HepG2 (cell line): Measurements from ENCODE around the gene DOK4. TPM values are rescaled to one million over a fixed set of nuclear protein-coding genes. Genes with fewer than 3 reads are reported as not detected.

Experiments
- DPF2 ChIP-seq: sonication (generic); formaldehyde crosslinking; IDR thresholded peaks from 2 replicates; pipeline ENCODE4 v1.4.0; 2020; ENCODE audit warnings: mild to moderate bottlenecking, low read depth, missing genetic modification reagents, borderline replicate concordance
- FOXA3 ChIP-seq: IDR thresholded peaks from 2 replicates; pipeline ENCODE4 v1.6.1; 2016; ENCODE audit warnings: missing genetic modification reagents, missing compliant biosample characterization
- FOXM1 ChIP-seq: sonication (generic); formaldehyde crosslinking; IDR thresholded peaks from 2 replicates; pipeline ENCODE4 v1.5.0; 2020; ENCODE audit warnings: missing genetic modification reagents
- FOXP4 ChIP-seq: sonication (generic); formaldehyde crosslinking; IDR thresholded peaks from 2 replicates; pipeline ENCODE4 v1.4.0; 2020; ENCODE audit warnings: missing genetic modification reagents
- GMEB1 ChIP-seq: sonication (generic); formaldehyde crosslinking; IDR thresholded peaks from 2 replicates; pipeline ENCODE4 v1.5.1; 2020; ENCODE audit warnings: missing genetic modification reagents, mild to moderate bottlenecking, borderline replicate concordance
- HNRNPLL ChIP-seq: fragments of 200-400 bp; formaldehyde crosslinking; IDR thresholded peaks from 2 replicates; pipeline ENCODE4 v1.6.1; 2017; ENCODE audit warnings: mild to moderate bottlenecking, low read depth, low read length; ENCODE audit not compliant: poor library complexity, severe bottlenecking
- HOXA7 ChIP-seq: sonication (generic); formaldehyde crosslinking; IDR thresholded peaks from 2 replicates; pipeline ENCODE4 v1.8.1; 2022; ENCODE audit warnings: mild to moderate bottlenecking, missing genetic modification reagents, moderate library complexity
- KDM6A ChIP-seq: IDR thresholded peaks from 2 replicates; pipeline ENCODE4 v1.6.1; 2016; ENCODE audit warnings: low read depth
- RARG ChIP-seq: sonication (generic); formaldehyde crosslinking; IDR thresholded peaks from 2 replicates; pipeline ENCODE4 v1.4.0; 2020; ENCODE audit warnings: low read depth, mild to moderate bottlenecking, missing genetic modification reagents
- RBM22 ChIP-seq: fragments of 200-400 bp; formaldehyde crosslinking; optimal IDR thresholded peaks from 2 replicates; pipeline ENCODE3; 2017; ENCODE audit warnings: mild to moderate bottlenecking, low read length, moderate library complexity
- SRSF1 ChIP-seq: fragments of 200-400 bp; formaldehyde crosslinking; optimal IDR thresholded peaks from 2 replicates; pipeline ENCODE3; 2017; ENCODE audit warnings: mild to moderate bottlenecking, low read depth, low read length, moderate library complexity
- THYN1 ChIP-seq: sonication (generic); formaldehyde crosslinking; IDR thresholded peaks from 2 replicates; pipeline ENCODE4 v1.8.1; 2023; ENCODE audit warnings: low read depth, mild to moderate bottlenecking, moderate library complexity, missing genetic modification reagents, borderline replicate concordance
- USF2 ChIP-seq, 2 experiments: sonication (generic) in 1 of 2; formaldehyde crosslinking in 1 of 2; IDR thresholded peaks; 2 replicates each; pipeline versions ENCODE4 v1.5.1 to v1.6.1; 2011 to 2020; ENCODE audit warnings: borderline replicate concordance in 1 of 2, low read depth in 1 of 2, low read length in 1 of 2, mild to moderate bottlenecking in 1 of 2, missing genetic modification reagents in 1 of 2, moderate library complexity in 1 of 2
- ZHX2 ChIP-seq, 2 experiments: sonication (generic) in 1 of 2; formaldehyde crosslinking in 1 of 2; IDR thresholded peaks; 2 replicates each; pipeline versions ENCODE4 v1.6.1 to v1.9.0; 2014 to 2022; ENCODE audit warnings: antibody characterized with exemption in 1 of 2, borderline replicate concordance in 1 of 2, inconsistent platforms in 1 of 2, low read depth in 1 of 2, missing genetic modification reagents in 1 of 2
- ZNF180 ChIP-seq: sonication (generic); formaldehyde crosslinking; IDR thresholded peaks from 2 replicates; pipeline ENCODE4 v1.4.0; 2020; ENCODE audit warnings: low read depth, missing genetic modification reagents, borderline replicate concordance
- ZNF589 ChIP-seq: sonication (generic); formaldehyde crosslinking; conservative IDR thresholded peaks from 2 replicates; pipeline ENCODE4 v1.8.0; 2022; ENCODE audit warnings: mild to moderate bottlenecking, moderate library complexity, missing genetic modification reagents
- ZNF772 ChIP-seq: sonication (generic); formaldehyde crosslinking; IDR thresholded peaks from 2 replicates; pipeline ENCODE4 v1.5.0; 2020; ENCODE audit warnings: mild to moderate bottlenecking, missing genetic modification reagents
- polyA plus RNA-seq, 8 experiments: library from polyadenylated mRNA; depleted of rRNA in 3 of 8; stranded (reverse) in 7 of 8; unstranded in 1 of 8; fragments of >200 nt; fragmentation: Illumina TruSeq in 4 of 8; extraction: Trizol in 4 of 8; gene quantifications; 2 replicates each; pipeline versions ENCODE4 v1.2.1 to v1.2.3, GENCODE V29; 2011 to 2016; ENCODE audit warnings: low read depth in 4 of 8, missing spikeins in 1 of 8, mixed read lengths in 1 of 8; ENCODE audit not compliant: insufficient read depth in 1 of 8
- total RNA-seq, 5 experiments: library from RNA; depleted of rRNA; stranded (reverse); fragments of >200 nt; fragmentation: Illumina TruSeq; extraction: Trizol; gene quantifications; 2 replicates each; pipeline ENCODE4 v1.2.3, GENCODE V29; 2016; ENCODE audit warnings: low read depth in 1 of 5

The DOK4 gene
- total and polyA plus RNA-seq, 2 of the 13 experiments (the other 11 are each of a cell fraction or from before 2014, with no cell fraction given), result 52.7 to 70.0 TPM

GRCh38 chr16:57480754-57481230 lies 5.5 kb downstream of the DOK4 start (continued):
- TF ChIP-seq ZNF589 (no peak), KDM6A (no peak), SRSF1 (no peak), FOXP4 (CRISPR knock-in tag) (no peak), USF2 (IDR thresholded peaks at IDR 0.05; ENCODE audit: low read depth, low read length) (no peak), USF2 (CRISPR knock-in tag; IDR thresholded peaks at IDR 0.05; ENCODE audit: borderline replicate concordance) (no peak), GMEB1 (CRISPR knock-in tag) (no peak), FOXA3 (no peak), ZNF772 (no peak), ZNF180 (CRISPR knock-in tag) (no peak), RARG (no peak), DPF2 (no peak), HOXA7 (CRISPR knock-in tag) (no peak), THYN1 (CRISPR knock-in tag) (no peak), FOXM1 (CRISPR knock-in tag) (no peak), ZHX2 (IDR thresholded peaks at IDR 0.05; ENCODE audit: low read depth) (no peak), ZHX2 (CRISPR knock-in tag; IDR thresholded peaks at IDR 0.05; ENCODE audit: borderline replicate concordance) (no peak), HNRNPLL (no peak), RBM22 (no peak)
